Urinary bladder (tissue), 4 donors: Measurements from ENCODE around the gene FBXL14. TPM values are rescaled to one million over a fixed set of nuclear protein-coding genes. Genes with fewer than 3 reads are reported as not detected.
A peak's percentile ranks its signal among the peaks of the same experiment; 100 is the strongest.
"Not testable (repeated sequence)": the region's sequence is repeated elsewhere in the genome, so short reads cannot be mapped to it uniquely, and the experiment has no call there.

ENCODE experiments used
- DNase-seq: peaks from one replicate; pipeline ENCODE4 v3.0.0-alpha.2; 2015; ENCODE audit errors: extremely low spot score
- H3K27ac ChIP-seq: one replicate; pipeline ENCODE4 v1.5.1; 2013; ENCODE audit warnings: low read depth, mild to moderate bottlenecking, moderate library complexity
- H3K36me3 ChIP-seq: one replicate; pipeline ENCODE4 v1.6.1; 2013; ENCODE audit warnings: mild to moderate bottlenecking, moderate library complexity; ENCODE audit not compliant: insufficient read depth
- H3K4me1 ChIP-seq: one replicate; pipeline ENCODE4 v1.6.1; 2013; ENCODE audit warnings: mild to moderate bottlenecking, moderate library complexity; ENCODE audit not compliant: insufficient read depth
- H3K4me3 ChIP-seq: one replicate; pipeline ENCODE4 v1.5.1; 2013; ENCODE audit warnings: low read depth, low read length
- WGBS: extraction: QIAGEN DNeasy Blood & Tissue Kit; methylation state at CpG from one replicate; pipeline ENCODE4 v1.1.7; 2013; 5-methylcytosine and 5-hydroxymethylcytosine counted together
- polyA plus RNA-seq: library from polyadenylated mRNA; stranded (reverse); fragments of 200-250 nt; gene quantifications from one replicate; pipeline ENCODE4 v1.2.3, GENCODE V29; 2013
- total RNA-seq: library from RNA; depleted of rRNA; stranded (reverse); fragments of >200 nt; gene quantifications from one replicate; pipeline ENCODE4 v1.2.3, GENCODE V29; 2014
- donor health status: healthy with polysubstance abuse.
- donor health status: healthy.

Gene FBXL14
- total and polyA plus RNA-seq, 2 donors = 7.0 to 11.1 TPM

GRCh38 chr12:1559676-1560091 lies 34.7 kb downstream of the FBXL14 start:
- no peak for DNase-seq
- H3K36me3 ChIP-seq = no peaks in the 10 kb centered on the region
- H3K27ac ChIP-seq = no peak overlapping the region
- H3K4me3 ChIP-seq = no peak overlapping the region
- 73% methylated on average over 6 of the region's 6 CpGs for WGBS
- no peaks in the 10 kb centered on the region for H3K4me1 ChIP-seq

GRCh38 chr12:1558108-1558507 lies 36.3 kb downstream of the FBXL14 start:
- not testable (repeated sequence) for H3K4me1 ChIP-seq, H3K36me3 ChIP-seq, DNase-seq, H3K27ac ChIP-seq, H3K4me3 ChIP-seq
- WGBS = 94% methylated on average over 15 of the region's 15 CpGs

GRCh38 chr12:1553987-1554982 lies 40.1 kb downstream of the FBXL14 start:
- WGBS = 85% methylated on average over 14 of the region's 14 CpGs
- Histone ChIP-seq H3K27ac (no peak overlapping the region), H3K36me3 (no peaks in the 10 kb centered on the region), H3K4me1 (no peaks in the 10 kb centered on the region), H3K4me3 (no peak overlapping the region)
- no peak for DNase-seq

GRCh38 chr12:1553536-1553935 lies 40.8 kb downstream of the FBXL14 start:
- Histone ChIP-seq H3K36me3 (no peaks in the 10 kb centered on the region), H3K4me3 (no peak overlapping the region), H3K4me1 (no peaks in the 10 kb centered on the region), H3K27ac (no peak overlapping the region)
- DNase-seq = no peak
- 83% methylated on average over 14 of the region's 14 CpGs for WGBS

GRCh38 chr12:1552911-1553491 lies 41.4 kb downstream of the FBXL14 start:
- no peak overlapping the region for H3K4me3 ChIP-seq
- no peaks in the 10 kb centered on the region for H3K4me1 ChIP-seq
- DNase-seq = no peak
- H3K36me3 ChIP-seq = no peaks in the 10 kb centered on the region
- H3K27ac ChIP-seq = peak overlapping the region; percentile 51
- 65% methylated on average over 12 of the region's 12 CpGs for WGBS

- Histone ChIP-seq H3K27ac (no peak overlapping the region), H3K36me3 (no peaks in the 10 kb centered on the region), H3K4me1 (no peaks in the 10 kb centered on the region), H3K4me3 (no peak overlapping the region)
- DNase-seq = no peak
- WGBS = 99% methylated on average over 2 of the region's 2 CpGs
Observed at GRCh38 chr12:1552171-1552570, 42.2 kb downstream of the FBXL14 start.

GRCh38 chr12:1551496-1551895 lies 42.9 kb downstream of the FBXL14 start:
- 97% methylated on average over 6 of the region's 6 CpGs for WGBS
- Histone ChIP-seq H3K27ac (no peak overlapping the region), H3K36me3 (no peaks in the 10 kb centered on the region), H3K4me1 (no peaks in the 10 kb centered on the region), H3K4me3 (no peak overlapping the region)
- DNase-seq = no peak

- DNase-seq = no peak
- no peak overlapping the region for H3K27ac ChIP-seq
- H3K4me1 ChIP-seq = no peaks in the 10 kb centered on the region
- H3K4me3 ChIP-seq = no peak overlapping the region
- WGBS = 87% methylated on average over 19 of the region's 19 CpGs
- no peaks in the 10 kb centered on the region for H3K36me3 ChIP-seq
Observed at GRCh38 chr12:1546931-1547640, 47.3 kb downstream of the FBXL14 start.

GRCh38 chr12:1544996-1545700 lies 49.2 kb downstream of the FBXL14 start:
- no peak for DNase-seq
- H3K4me1 ChIP-seq = no peaks in the 10 kb centered on the region
- no peak overlapping the region for H3K4me3 ChIP-seq
- no peak overlapping the region for H3K27ac ChIP-seq
- no peaks in the 10 kb centered on the region for H3K36me3 ChIP-seq
- WGBS = 58% methylated on average over 7 of the region's 7 CpGs

GRCh38 chr12:1542599-1542998 lies 51.8 kb downstream of the FBXL14 start:
- no peak for DNase-seq
- H3K27ac ChIP-seq = no peak overlapping the region
- no peaks in the 10 kb centered on the region for H3K4me1 ChIP-seq
- WGBS = 93% methylated on average over 7 of the region's 7 CpGs
- no peak overlapping the region for H3K4me3 ChIP-seq
- H3K36me3 ChIP-seq = no peaks in the 10 kb centered on the region

GRCh38 chr12:1540690-1541089 lies 53.7 kb downstream of the FBXL14 start:
- Histone ChIP-seq H3K4me1 (no peaks in the 10 kb centered on the region), H3K36me3 (no peaks in the 10 kb centered on the region), H3K4me3 (no peak overlapping the region), H3K27ac (no peak overlapping the region)
- DNase-seq = no peak
- 88% methylated on average over 6 of the region's 6 CpGs for WGBS

GRCh38 chr12:1539135-1539534 lies 55.2 kb downstream of the FBXL14 start:
- no peaks in the 10 kb centered on the region for H3K4me1 ChIP-seq
- no peaks in the 10 kb centered on the region for H3K36me3 ChIP-seq
- H3K27ac ChIP-seq = no peak overlapping the region
- DNase-seq = no peak
- H3K4me3 ChIP-seq = no peak overlapping the region
- 76% methylated on average over 11 of the region's 11 CpGs for WGBS

GRCh38 chr12:1536817-1537216 lies 57.6 kb downstream of the FBXL14 start:
- H3K4me3 ChIP-seq = no peak overlapping the region
- DNase-seq = no peak
- no peaks in the 10 kb centered on the region for H3K4me1 ChIP-seq
- no peaks in the 10 kb centered on the region for H3K36me3 ChIP-seq
- 80% methylated on average over 4 of the region's 4 CpGs for WGBS
- no peak overlapping the region for H3K27ac ChIP-seq
